Transverse colon (tissue), 4 donors: ENCODE results near the gene PTGFR. TPM values are rescaled to one million over a fixed set of nuclear protein-coding genes. Genes with fewer than 3 reads are reported as not detected.

Source experiments
- DNase-seq: peaks from one replicate; pipeline ENCODE4 v3.0.0-alpha.2; 2019
- H3K27ac ChIP-seq, 4 donors: fragments of 200-600 bp; sonication (generic); 2 replicates each; pipeline ENCODE4 v1.5.1; 2016 to 2018; ENCODE audit warnings: inconsistent platforms in 4 of 4
- H3K27me3 ChIP-seq: fragments of 200-600 bp; sonication (generic); 2 replicates; pipeline ENCODE4 v1.5.1; 2017; ENCODE audit warnings: inconsistent platforms
- H3K36me3 ChIP-seq, 4 donors: fragments of 200-600 bp; sonication (generic); 2 replicates each; pipeline ENCODE4 v1.5.1; 2017 to 2019; ENCODE audit warnings: inconsistent platforms in 4 of 4
- H3K4me1 ChIP-seq, 4 donors: fragments of 200-600 bp; sonication (generic); 2 replicates each; pipeline ENCODE4 v1.5.1; 2017 to 2020; ENCODE audit warnings: inconsistent platforms in 4 of 4
- H3K4me3 ChIP-seq, 4 donors: fragments of 200-600 bp; sonication (generic); 1 replicate in 1 of 4; 2 replicates in 3 of 4; pipeline versions ENCODE4 v1.5.1 to v1.6.1; 2017 to 2019; ENCODE audit warnings: inconsistent platforms in 4 of 4
- H3K9me3 ChIP-seq, 2 donors: fragments of 200-600 bp; sonication (generic); 2 replicates each; pipeline ENCODE4 v1.5.1; 2017 to 2019; ENCODE audit warnings: inconsistent platforms in 2 of 2
- CTCF ChIP-seq, 5 experiments: fragments of 200-600 bp in 3 of 5; fragments of 450-650 bp in 2 of 5; sonication (generic) in 3 of 5; IDR thresholded peaks; 1 replicate in 2 of 5; 2 replicates in 3 of 5; pipeline ENCODE4 v1.5.1; 2016 to 2017; ENCODE audit warnings: antibody characterized with exemption in 5 of 5, inconsistent platforms in 3 of 5, mild to moderate bottlenecking in 2 of 5, moderate library complexity in 1 of 5
- EP300 ChIP-seq: sonication (generic); formaldehyde crosslinking; IDR thresholded peaks from one replicate; pipeline ENCODE4 v1.6.1; 2017; ENCODE audit warnings: antibody characterized with exemption, low read depth
- POLR2A ChIP-seq: fragments of 450-650 bp; IDR thresholded peaks from one replicate; pipeline ENCODE4 v1.6.1; 2016; ENCODE audit warnings: antibody characterized with exemption, mild to moderate bottlenecking, moderate library complexity
- POLR2AphosphoS5 ChIP-seq, 3 donors: sonication (generic); formaldehyde crosslinking; IDR thresholded peaks; one replicate each; pipeline ENCODE4 v1.6.1; 2016; ENCODE audit warnings: antibody characterized with exemption in 3 of 3
- WGBS, 2 donors: methylation state at CpG; one replicate each; pipeline ENCODE4 v1.1.5; 2018; ENCODE audit warnings: low coverage in 1 of 2; 5-methylcytosine and 5-hydroxymethylcytosine counted together
- in situ Hi-C, 4 donors: fragments of 200-750 bp; cut with MboI; loops; one replicate each; pipeline versions ENCODE4 v1.15.0 to v1.15.1; 2017; ENCODE audit warnings: low sequenced_read_pairs in 3 of 4, low pct_ligation_motif_present in 1 of 4, low pct_unique_long_range_greater_than_20kb in 1 of 4
- intact Hi-C: fragments of 100-400 bp; cut with DNase I; formaldehyde crosslinking; loops from one replicate; pipeline ENCODE4 v1.15.1; 2023; ENCODE audit warnings: low total_unique reads
- total RNA-seq, 4 donors: library from RNA; depleted of rRNA; stranded (reverse); fragments of >200 nt; gene quantifications; one replicate each; pipeline ENCODE4 v1.1.0, GENCODE V29; 2016

The PTGFR gene
- total RNA-seq, 4 donors from 2014 or later: 0.40 to 4.1 (median 0.97) TPM

DNA sequence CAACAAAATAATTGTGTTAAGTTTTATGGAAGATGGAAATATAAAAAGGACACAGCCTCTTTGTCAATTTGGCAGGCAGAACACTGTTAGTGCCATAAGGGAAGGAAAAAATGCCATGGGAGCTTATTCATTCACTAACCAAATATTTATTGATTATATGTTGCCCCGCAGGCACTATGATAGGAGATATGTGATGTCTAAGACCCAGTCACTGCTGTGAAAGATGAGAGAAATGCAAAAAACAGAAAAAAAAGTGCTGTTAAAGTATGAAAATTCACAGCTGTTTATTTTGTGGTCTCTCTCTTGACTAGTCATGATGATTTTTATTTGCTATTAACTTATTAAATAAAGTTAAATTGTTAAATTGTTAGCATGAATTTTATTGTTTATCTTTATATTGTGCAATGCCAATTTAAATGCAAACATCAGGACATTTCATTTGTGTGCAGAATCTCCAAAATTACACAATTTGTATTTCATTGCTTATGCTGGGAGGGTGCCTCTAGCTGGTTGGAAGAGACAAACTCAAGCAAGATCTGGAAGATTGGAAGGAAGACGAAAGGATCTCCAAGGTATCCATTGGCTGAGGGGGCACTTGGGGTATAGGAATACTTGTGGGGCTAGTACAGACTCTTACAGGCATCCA lies 17.8 kb upstream of the PTGFR start:
- no peaks in the 10 kb centered on the region for H3K36me3 ChIP-seq
- 67 to 70% methylated on average over 2 of the region's 2 CpGs for WGBS, 2 donors
- no peak for DNase-seq
- no peak overlapping the region for H3K4me3 ChIP-seq
- intact Hi-C loops: no loop called here
- in situ Hi-C loops: no loop called here
- no peaks in the 10 kb centered on the region for H3K4me1 ChIP-seq
- no peaks in the 10 kb centered on the region for H3K27me3 ChIP-seq
- H3K27ac ChIP-seq: no peak overlapping the region
- TF ChIP-seq POLR2AphosphoS5 (IDR thresholded peaks at IDR 0.05): no peak
- no peak for TF ChIP-seq EP300
- TF ChIP-seq POLR2A: no peak
- TF ChIP-seq CTCF (IDR thresholded peaks at IDR 0.05): no peak
- no peaks in the 10 kb centered on the region for H3K9me3 ChIP-seq

- no peak overlapping the region for H3K27ac ChIP-seq
- intact Hi-C loops (no loop called here), in situ Hi-C loops (no loop called here)
- no peaks in the 10 kb centered on the region for H3K27me3 ChIP-seq
- H3K4me1 ChIP-seq: no peaks in the 10 kb centered on the region
- H3K36me3 ChIP-seq: no peaks in the 10 kb centered on the region
- H3K4me3 ChIP-seq: no peak overlapping the region
- no peak for TF ChIP-seq CTCF (IDR thresholded peaks at IDR 0.05)
- no peak for TF ChIP-seq POLR2AphosphoS5 (IDR thresholded peaks at IDR 0.05)
- no peak for TF ChIP-seq POLR2A
- TF ChIP-seq EP300: no peak
- no peaks in the 10 kb centered on the region for H3K9me3 ChIP-seq
- DNase-seq: no peak
Observed at GRCh38 chr1:78474092-78474491, 16.7 kb upstream of the PTGFR start.

DNA sequence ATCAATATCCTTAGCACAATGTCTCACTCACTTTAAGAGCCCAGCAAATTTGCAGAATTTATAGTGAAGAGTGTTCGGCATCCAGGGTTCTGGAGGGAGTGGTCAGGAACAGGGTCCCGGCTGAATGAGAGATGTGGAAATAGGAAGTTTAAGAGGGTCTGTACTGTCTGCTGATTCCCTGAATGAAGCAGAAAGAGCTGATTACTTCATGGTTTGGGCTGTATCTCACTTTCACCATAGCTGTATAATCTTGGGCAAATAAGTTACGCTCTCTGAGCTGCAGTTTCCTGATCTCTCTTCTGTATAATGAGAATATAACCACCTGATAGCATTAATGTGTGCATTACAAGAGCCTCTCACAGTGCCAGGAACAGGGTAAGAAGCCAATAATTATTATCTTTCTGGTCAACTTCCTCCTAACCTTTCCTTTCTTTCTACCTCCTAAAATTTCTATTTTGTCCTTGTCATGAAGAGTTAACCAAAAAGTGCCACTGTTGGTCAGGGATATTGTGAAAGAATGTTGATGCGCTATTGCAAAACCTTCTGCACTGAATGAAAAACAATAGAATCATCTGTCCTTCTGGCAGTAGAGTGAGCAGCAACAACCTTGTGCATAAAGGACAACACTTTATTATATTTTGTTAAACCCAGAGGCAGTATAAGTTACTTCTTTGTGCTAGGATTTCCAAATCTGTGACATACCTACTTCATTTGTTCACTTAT lies 14.7 kb upstream of the PTGFR start:
- WGBS, 2 donors: 65 to 76% methylated on average over 3 to 4 of the region's 4 CpGs
- no peak for TF ChIP-seq CTCF (IDR thresholded peaks at IDR 0.05)
- TF ChIP-seq POLR2AphosphoS5 (IDR thresholded peaks at IDR 0.05): no peak
- TF ChIP-seq POLR2A: no peak
- no peak for TF ChIP-seq EP300
- H3K27me3 ChIP-seq: no peaks in the 10 kb centered on the region
- no peak for DNase-seq
- H3K4me1 ChIP-seq: no peaks in the 10 kb centered on the region
- no peaks in the 10 kb centered on the region for H3K9me3 ChIP-seq
- intact Hi-C loops (no loop called here), in situ Hi-C loops (no loop called here)
- H3K27ac ChIP-seq: no peak overlapping the region
- no peaks in the 10 kb centered on the region for H3K36me3 ChIP-seq
- H3K4me3 ChIP-seq: no peak overlapping the region

- intact Hi-C loops: no loop called here
Observed at GRCh38 chr1:78483903-78484302, 6.9 kb upstream of the PTGFR start.

More at GRCh38 chr1:78483903-78484302, 6.9 kb upstream of the PTGFR start:
- TF ChIP-seq CTCF (IDR thresholded peaks at IDR 0.05): no peak
- TF ChIP-seq EP300: no peak
- no peak for TF ChIP-seq POLR2AphosphoS5 (IDR thresholded peaks at IDR 0.05)
- TF ChIP-seq POLR2A: no peak
- H3K4me1 ChIP-seq: no peaks in the 10 kb centered on the region
- H3K27me3 ChIP-seq: no peaks in the 10 kb centered on the region
- H3K4me3 ChIP-seq: no peak overlapping the region
- in situ Hi-C loops: no loop called here
- H3K9me3 ChIP-seq: no peaks in the 10 kb centered on the region
- 65% methylated on average over 6 of the region's 6 CpGs; no CpG with 5 or more reads in 1 of the 2 donors for WGBS, 2 donors
- H3K36me3 ChIP-seq: no peaks in the 10 kb centered on the region
- no peak overlapping the region for H3K27ac ChIP-seq
- DNase-seq: no peak
